B cell (primary cell): ENCODE results near the gene PRPF40A. TPM values are rescaled to one million over a fixed set of nuclear protein-coding genes. Genes with fewer than 3 reads are reported as not detected.

Experiments
- ATAC-seq: fragments of 200-7000 bp; cut with Tn5 transposase; one replicate; pipeline ENCODE4 v1.10.0; 2021; ENCODE audit warnings: low read depth, mild to moderate bottlenecking, moderate number of reproducible peaks, moderate library complexity
- CTCF ChIA-PET: fragments of 350-600 bp; sonication (Branson Sonifier 250); formaldehyde crosslinking; loops from one replicate; lab custom pipeline; 2021; ENCODE audit warnings: antibody characterized with exemption, inconsistent platforms; lab: Charles Lee
- POLR2A ChIA-PET: fragments of 350-600 bp; sonication (Branson Sonifier 250); formaldehyde crosslinking; loops from one replicate; lab custom pipeline; 2021; ENCODE audit warnings: antibody characterized with exemption; lab: Charles Lee
- DNase-seq: peaks from one replicate; pipeline ENCODE4 v3.0.0; 2013
- H2AFZ ChIP-seq: 2 replicates; pipeline ENCODE4 v1.6.1; 2012; ENCODE audit warnings: mild to moderate bottlenecking, low read depth, low read length; ENCODE audit not compliant: insufficient read depth, poor library complexity, severe bottlenecking
- H3K27ac ChIP-seq, 2 donors: 1 replicate in 1 of 2; 2 replicates in 1 of 2; pipeline ENCODE4 v1.5.1; 2012 to 2013; ENCODE audit warnings: low read length in 2 of 2, mild to moderate bottlenecking in 2 of 2, moderate library complexity in 1 of 2
- H3K27me3 ChIP-seq, 4 experiments: fragments of 200-600 bp in 1 of 4; sonication (generic) in 1 of 4; replicated peaks in 1 of 4; 1 replicate in 2 of 4; 2 replicates in 2 of 4; pipeline versions ENCODE4 v1.6.1 to v1.7.0; 2013 to 2016; ENCODE audit warnings: low read length in 3 of 4, mild to moderate bottlenecking in 2 of 4, mixed read lengths in 1 of 4, moderate library complexity in 1 of 4; ENCODE audit not compliant: insufficient read depth in 4 of 4, control insufficient read depth in 3 of 4; ENCODE audit errors: control extremely low read depth in 1 of 4
- H3K36me3 ChIP-seq, 2 experiments: replicated peaks in 1 of 2; 1 replicate in 1 of 2; 2 replicates in 1 of 2; pipeline versions ENCODE4 v1.6.1 to v1.7.1; 2013; ENCODE audit warnings: low read length in 1 of 2; ENCODE audit not compliant: insufficient read depth in 2 of 2, control insufficient read depth in 1 of 2; ENCODE audit errors: control extremely low read depth in 1 of 2, extremely low read depth in 1 of 2
- H3K4me1 ChIP-seq, 2 donors: fragments of 200-600 bp in 1 of 2; sonication (generic) in 1 of 2; 1 replicate in 1 of 2; 2 replicates in 1 of 2; pipeline versions ENCODE4 v1.5.1 to v1.6.1; 2013 to 2017; ENCODE audit warnings: low read length in 2 of 2; ENCODE audit not compliant: control insufficient read depth in 2 of 2, insufficient read depth in 2 of 2
- H3K4me2 ChIP-seq: replicated peaks from 2 replicates; pipeline ENCODE3; 2012; ENCODE audit warnings: mild to moderate bottlenecking, low read depth, low read length; ENCODE audit not compliant: poor library complexity, severe bottlenecking
- H3K4me3 ChIP-seq, 5 experiments: fragments of 200-600 bp in 1 of 5; sonication (generic) in 1 of 5; 1 replicate in 3 of 5; 2 replicates in 2 of 5; pipeline versions ENCODE4 v1.5.1 to v1.7.0; 2011 to 2016; ENCODE audit warnings: low read length in 4 of 5, mild to moderate bottlenecking in 4 of 5, low read depth in 2 of 5, control low read depth in 1 of 5, moderate library complexity in 1 of 5; ENCODE audit not compliant: insufficient read depth in 1 of 5; ENCODE audit errors: control extremely low read depth in 1 of 5, extremely low read depth in 1 of 5
- H3K79me2 ChIP-seq: fragments of 200-600 bp; sonication (generic); one replicate; pipeline ENCODE4 v1.6.0; 2016; ENCODE audit warnings: low read length; ENCODE audit not compliant: control insufficient read depth, insufficient read depth
- H3K9ac ChIP-seq: fragments of 200-600 bp; sonication (generic); 2 replicates; pipeline ENCODE4 v1.6.1; 2017; ENCODE audit warnings: mild to moderate bottlenecking, low read length, moderate library complexity
- H3K9me3 ChIP-seq, 3 donors: one replicate each; pipeline versions ENCODE4 v1.6.1 to v1.7.1; 2013; ENCODE audit warnings: low read length in 2 of 3; ENCODE audit not compliant: control insufficient read depth in 2 of 3, insufficient read depth in 1 of 3; ENCODE audit errors: control extremely low read depth in 1 of 3
- H4K20me1 ChIP-seq: 2 replicates; pipeline ENCODE4 v1.6.0; 2012; ENCODE audit warnings: mild to moderate bottlenecking, low read length; ENCODE audit not compliant: insufficient read depth, control insufficient read depth, poor library complexity, severe bottlenecking
- H3K27ac Mint-ChIP-seq: one replicate; pipeline ENCODE4 v1.8.0; 2021; ENCODE audit warnings: mixed read lengths
- H3K27me3 Mint-ChIP-seq: one replicate; pipeline ENCODE4 v1.8.0; 2021; ENCODE audit warnings: mixed read lengths
- H3K4me1 Mint-ChIP-seq: one replicate; pipeline ENCODE4 v1.8.0; 2021; ENCODE audit warnings: mixed read lengths
- H3K4me3 Mint-ChIP-seq: one replicate; pipeline ENCODE4 v1.8.0; 2021; ENCODE audit warnings: mixed read lengths
- H3K9me3 Mint-ChIP-seq: one replicate; pipeline ENCODE4 v1.8.0; 2022; ENCODE audit warnings: mixed read lengths; ENCODE audit not compliant: insufficient read depth
- EZH2 ChIP-seq: IDR thresholded peaks from 2 replicates; pipeline ENCODE4 v1.6.1; 2012; ENCODE audit warnings: borderline replicate concordance, low read depth, mild to moderate bottlenecking, moderate library complexity, low read length; ENCODE audit not compliant: insufficient read depth, poor library complexity, severe bottlenecking
- whole genome bisulfite sequencing: methylation state at CpG from one replicate; pipeline ENCODE4 v1.1.5; 2013; ENCODE audit warnings: missing lambda C conversion rate; ENCODE audit not compliant: insufficient coverage; 5-methylcytosine and 5-hydroxymethylcytosine counted together
- intact Hi-C: fragments of 100-400 bp; cut with micrococcal nuclease; formaldehyde crosslinking; loops from one replicate; pipeline ENCODE4 v1.10.0; 2022
- polyA plus RNA-seq: library from polyadenylated mRNA; depleted of rRNA; stranded (reverse); fragments of >200 nt; gene quantifications from 2 replicates; pipeline ENCODE4 v1.2.3, GENCODE V29; 2012
- total RNA-seq, 2 donors: library from RNA; stranded (reverse); fragments of 120-200 nt in 1 of 2; gene quantifications; 1 replicate in 1 of 2; 2 replicates in 1 of 2; pipeline versions ENCODE4 v1.2.3 to v1.2.4, GENCODE V29; 2013 to 2022
- TF ChIP-seq, protein P1 (sequence below): fragments of 200-600 bp; IDR thresholded peaks from one replicate; pipeline ENCODE4 v1.8.0; 2022; ENCODE audit warnings: antibody characterized with exemption, mild to moderate bottlenecking

The PRPF40A gene
- total and polyA plus RNA-seq, 2 donors (not counting 1 experiment from before 2014, with no cell fraction given) = 40.4 to 115 TPM

GRCh38 chr2:152646264-152646663 is 71.0 kb downstream of the PRPF40A start:
- H3K9me3 Mint-ChIP-seq = no peaks in the 10 kb centered on the region
- Histone ChIP-seq H3K27ac (no peak overlapping the region), H3K4me2 (no peak overlapping the region), H3K36me3 (no peaks in the 10 kb centered on the region), H3K4me1 (no peaks in the 10 kb centered on the region), H3K4me3 (no peak overlapping the region), H3K9ac (no peak overlapping the region), H4K20me1 (no peaks in the 10 kb centered on the region), H2AFZ (no peak overlapping the region), H3K27me3 (no peaks in the 10 kb centered on the region), H3K79me2 (no peaks in the 10 kb centered on the region), H3K9me3 (no peaks in the 10 kb centered on the region)
- no peak overlapping the region for H3K4me3 Mint-ChIP-seq
- DNase-seq = no peak
- intact Hi-C loops = no loop called here
- ChIA-PET POLR2A (no interaction called here), CTCF (interaction anchor here (1.2 to 3.4 kb wide), 2 partner anchors 11 to 470 kb away, joined by 4 to 19 read pairs; no protein-coding TSS in a partner anchor)
- no CpG with 5 or more reads among the region's 4 CpGs for WGBS
- no peak overlapping the region for H3K27ac Mint-ChIP-seq
- no peak for ATAC-seq
- TF ChIP-seq, protein P1, sequence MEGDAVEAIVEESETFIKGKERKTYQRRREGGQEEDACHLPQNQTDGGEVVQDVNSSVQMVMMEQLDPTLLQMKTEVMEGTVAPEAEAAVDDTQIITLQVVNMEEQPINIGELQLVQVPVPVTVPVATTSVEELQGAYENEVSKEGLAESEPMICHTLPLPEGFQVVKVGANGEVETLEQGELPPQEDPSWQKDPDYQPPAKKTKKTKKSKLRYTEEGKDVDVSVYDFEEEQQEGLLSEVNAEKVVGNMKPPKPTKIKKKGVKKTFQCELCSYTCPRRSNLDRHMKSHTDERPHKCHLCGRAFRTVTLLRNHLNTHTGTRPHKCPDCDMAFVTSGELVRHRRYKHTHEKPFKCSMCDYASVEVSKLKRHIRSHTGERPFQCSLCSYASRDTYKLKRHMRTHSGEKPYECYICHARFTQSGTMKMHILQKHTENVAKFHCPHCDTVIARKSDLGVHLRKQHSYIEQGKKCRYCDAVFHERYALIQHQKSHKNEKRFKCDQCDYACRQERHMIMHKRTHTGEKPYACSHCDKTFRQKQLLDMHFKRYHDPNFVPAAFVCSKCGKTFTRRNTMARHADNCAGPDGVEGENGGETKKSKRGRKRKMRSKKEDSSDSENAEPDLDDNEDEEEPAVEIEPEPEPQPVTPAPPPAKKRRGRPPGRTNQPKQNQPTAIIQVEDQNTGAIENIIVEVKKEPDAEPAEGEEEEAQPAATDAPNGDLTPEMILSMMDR = no peak
- TF ChIP-seq EZH2 = no peak
- H3K4me1 Mint-ChIP-seq = no peaks in the 10 kb centered on the region
- H3K27me3 Mint-ChIP-seq = no peaks in the 10 kb centered on the region

DNA sequence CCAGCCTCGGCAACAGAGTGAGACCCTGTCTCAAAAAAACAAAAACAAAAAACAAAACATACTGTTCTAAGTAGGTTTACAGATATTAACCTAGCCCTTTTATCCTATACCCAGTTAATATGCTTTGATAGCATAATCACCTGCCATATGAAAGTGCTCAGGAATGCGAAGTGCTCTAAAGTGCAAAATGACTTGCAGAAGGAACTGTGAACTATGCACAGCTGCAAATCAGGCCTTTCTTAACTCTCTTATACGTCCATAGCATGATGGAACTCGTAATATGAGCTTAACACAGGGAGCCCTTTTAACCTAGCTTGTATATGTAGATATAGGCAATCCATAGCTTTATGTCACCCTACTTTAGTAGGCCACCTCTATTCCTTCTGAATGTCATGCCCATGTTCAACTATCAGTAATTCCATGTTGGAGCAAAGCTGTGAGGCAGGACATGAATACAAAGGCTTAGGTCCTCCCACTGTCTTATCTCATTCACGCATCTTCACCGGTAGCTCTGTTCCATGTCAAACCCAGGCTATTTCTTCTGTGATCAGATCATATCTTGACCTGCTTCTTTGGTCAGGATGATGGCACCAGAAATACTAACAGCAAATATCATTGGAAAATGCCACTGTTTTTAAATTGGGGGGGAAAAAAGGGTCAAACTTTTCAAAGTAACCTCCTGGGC is 72.9 kb downstream of the PRPF40A start:
- Histone ChIP-seq H3K9ac (no peak overlapping the region), H3K27me3 (no peaks in the 10 kb centered on the region), H2AFZ (no peak overlapping the region), H3K9me3 (no peaks in the 10 kb centered on the region), H4K20me1 (no peaks in the 10 kb centered on the region), H3K4me2 (no peak overlapping the region), H3K79me2 (no peaks in the 10 kb centered on the region), H3K27ac (no peak overlapping the region), H3K36me3 (no peaks in the 10 kb centered on the region), H3K4me3 (no peak overlapping the region), H3K4me1 (no peaks in the 10 kb centered on the region)
- 100% methylated on average over 1 of the region's 6 CpGs for WGBS
- POLR2A ChIA-PET = no interaction called here
- CTCF ChIA-PET = interaction anchor here (1.3 to 1.7 kb wide), 2 partner anchors 9 to 14 kb away, joined by 3 to 9 read pairs; no protein-coding TSS in a partner anchor
- intact Hi-C loops = no loop called here
- TF ChIP-seq, protein P1 = no peak
- TF ChIP-seq EZH2 = no peak
- ATAC-seq = no peak
- no peak overlapping the region for H3K4me3 Mint-ChIP-seq
- H3K9me3 Mint-ChIP-seq = no peaks in the 10 kb centered on the region
- H3K27me3 Mint-ChIP-seq = no peaks in the 10 kb centered on the region
- DNase-seq = no peak
- H3K4me1 Mint-ChIP-seq = no peaks in the 10 kb centered on the region
- no peak overlapping the region for H3K27ac Mint-ChIP-seq
